K562 (cell line): Measurements from ENCODE around the gene FAM53A. TPM values are rescaled to one million over a fixed set of nuclear protein-coding genes. Genes with fewer than 3 reads are reported as not detected.

ENCODE experiments used
- ATAC-seq: fragments of 200-7000 bp; cut with Tn5 transposase; 3 replicates; pipeline ENCODE4 v1.9.1; 2020; ENCODE audit warnings: moderate library complexity
- BruUV-seq: library from RNA; stranded (reverse); fragments of 400-500 nt; replicated peaks from 2 replicates; lab custom pipeline; 2021; lab: Mats Ljungman, UMichigan
- CTCF ChIA-PET: fragments of 300-600 bp; formaldehyde crosslinking; extraction: SDS; loops from one replicate; lab custom pipeline; 2021; ENCODE audit warnings: low intra/inter-chr PET ratio; lab: Yijun Ruan, JAX
- POLR2A ChIA-PET: fragments of 300-600, 350-650 bp; sonication (Branson Sonifier 250); formaldehyde crosslinking; extraction: SDS; loops from one replicate; lab custom pipeline; 2021; ENCODE audit warnings: antibody characterized with exemption, inconsistent platforms; lab: Yijun Ruan, JAX
- DNase-seq, 4 experiments: peaks; one replicate each; pipeline versions ENCODE4 v3.0.0 to v3.0.0-alpha.2; 2011 to 2018; ENCODE audit warnings: low spot score in 3 of 4, mixed read lengths in 3 of 4; ENCODE audit errors: extremely low read depth in 1 of 4
- FAIRE-seq: peaks from 2 replicates; lab custom pipeline; 2011; peaks lifted over from hg19 to GRCh38; lab: Jason Lieb, UNC
- H2AFZ ChIP-seq: 2 replicates; pipeline ENCODE4 v1.6.0; 2011; ENCODE audit warnings: low read depth, low read length, control low read depth, inconsistent platforms
- H3K27ac ChIP-seq: fragments of 200-600 bp; 3 replicates; pipeline ENCODE4 v1.8.0; 2011; ENCODE audit warnings: low read depth, mild to moderate bottlenecking, control low read depth, inconsistent platforms, low read length, moderate library complexity, mixed read lengths; ENCODE audit errors: extremely low read depth
- H3K27me3 ChIP-seq, 2 experiments: fragments of 300-600 bp in 1 of 2; 2 replicates in 1 of 2; 3 replicates in 1 of 2; pipeline versions ENCODE4 v1.6.0 to v1.8.0; 2011; ENCODE audit warnings: inconsistent platforms in 2 of 2, low read length in 2 of 2, mild to moderate bottlenecking in 1 of 2, mixed read lengths in 1 of 2, moderate library complexity in 1 of 2; ENCODE audit not compliant: control insufficient read depth in 2 of 2, insufficient read depth in 2 of 2
- H3K36me3 ChIP-seq: fragments of 300-600 bp; 3 replicates; pipeline ENCODE4 v1.8.0; 2011; ENCODE audit warnings: mild to moderate bottlenecking, low read length, inconsistent platforms; ENCODE audit not compliant: control insufficient read depth, insufficient read depth
- H3K4me1 ChIP-seq, 2 experiments: fragments of 200-600 bp in 1 of 2; replicated peaks in 1 of 2; 2 replicates in 1 of 2; 3 replicates in 1 of 2; pipeline versions ENCODE4 v1.5.1 to v1.8.0; 2011; ENCODE audit warnings: inconsistent platforms in 2 of 2, low read length in 2 of 2, mild to moderate bottlenecking in 1 of 2, mixed read lengths in 1 of 2, moderate library complexity in 1 of 2; ENCODE audit not compliant: control insufficient read depth in 2 of 2, insufficient read depth in 2 of 2
- H3K4me2 ChIP-seq: 2 replicates; pipeline ENCODE4 v1.6.1; 2011; ENCODE audit warnings: low read length, control low read depth, inconsistent platforms, mixed read lengths; ENCODE audit not compliant: insufficient read depth
- H3K4me3 ChIP-seq: fragments of 200-600 bp; sonication (generic), shearing (Covaris generic); 2 replicates; pipeline ENCODE4 v1.5.1; 2016; ENCODE audit warnings: control low read depth, inconsistent platforms
- H3K79me2 ChIP-seq: fragments of 200-600 bp; 3 replicates; pipeline ENCODE4 v1.8.0; 2011; ENCODE audit warnings: low read length, inconsistent platforms; ENCODE audit not compliant: control insufficient read depth, insufficient read depth
- H3K9ac ChIP-seq, 2 experiments: 2 replicates each; pipeline versions ENCODE4 v1.6.0 to v1.6.1; 2011; ENCODE audit warnings: low read depth in 2 of 2, low read length in 2 of 2, control low read depth in 1 of 2, inconsistent platforms in 1 of 2, mild to moderate bottlenecking in 1 of 2, mixed read lengths in 1 of 2; ENCODE audit not compliant: insufficient read depth in 1 of 2
- H3K9me1 ChIP-seq: one replicate; pipeline ENCODE4 v1.6.0; 2011; ENCODE audit warnings: inconsistent platforms, mild to moderate bottlenecking, low read length, moderate library complexity; ENCODE audit not compliant: control insufficient read depth, insufficient read depth
- H3K9me3 ChIP-seq: replicated peaks from 2 replicates; pipeline ENCODE4 v1.5.1; 2011; ENCODE audit warnings: low read depth, low read length, inconsistent platforms; ENCODE audit not compliant: control insufficient read depth, insufficient read depth
- H4K20me1 ChIP-seq: replicated peaks from 2 replicates; pipeline ENCODE4 v1.6.1; 2011; ENCODE audit warnings: low read length, inconsistent platforms, mixed read lengths; ENCODE audit not compliant: control insufficient read depth, insufficient read depth
- CXXC5 ChIP-seq: fragments of 250-450 bp; sonication (Bioruptor Pico); IDR thresholded peaks from 2 replicates; pipeline ENCODE4 v1.8.0; 2022; ENCODE audit warnings: inconsistent platforms, mild to moderate bottlenecking, moderate library complexity
- ELF1 ChIP-seq: fragments of 200-800 bp; sonication (Bioruptor generic); IDR thresholded peaks from 2 replicates; pipeline ENCODE4 v1.6.1; 2016; ENCODE audit warnings: missing genetic modification characterization, missing compliant biosample characterization
- HDGF ChIP-seq: fragments of 450-650 bp; IDR thresholded peaks from 2 replicates; pipeline ENCODE4 v1.6.1; 2016
- IRF2 ChIP-seq: sonication (generic); formaldehyde crosslinking; IDR thresholded peaks from 2 replicates; pipeline ENCODE4 v1.8.1; 2022; ENCODE audit warnings: mild to moderate bottlenecking, missing genetic modification reagents
- MEIS2 ChIP-seq: fragments of 450-650 bp; IDR thresholded peaks from 2 replicates; pipeline ENCODE4 v1.6.1; 2014; ENCODE audit warnings: mild to moderate bottlenecking; ENCODE audit not compliant: partially characterized antibody
- SMAD4 ChIP-seq: fragments of 250-450 bp; sonication (Bioruptor Pico); conservative IDR thresholded peaks from 2 replicates; pipeline ENCODE4 v1.8.0; 2021; ENCODE audit warnings: inconsistent platforms, mild to moderate bottlenecking, moderate library complexity
- TCFL5 ChIP-seq: fragments of 250-450 bp; sonication (Bioruptor Pico); conservative IDR thresholded peaks from 2 replicates; pipeline ENCODE4 v1.6.1; 2021; ENCODE audit warnings: mild to moderate bottlenecking, moderate library complexity, matching md5 sums
- ZNF140 ChIP-seq: fragments of 250-450 bp; sonication (Bioruptor Pico); IDR thresholded peaks from 2 replicates; pipeline ENCODE4 v1.8.0; 2021; ENCODE audit warnings: moderate library complexity, mild to moderate bottlenecking, inconsistent platforms
- ZNF384 ChIP-seq: IDR thresholded peaks from 2 replicates; pipeline ENCODE4 v1.6.1; 2012; ENCODE audit warnings: low read depth, low read length, improper control_type of control experiment
- ZNF445 ChIP-seq: fragments of 250-450 bp; sonication (Bioruptor Pico); IDR thresholded peaks from 2 replicates; pipeline ENCODE4 v1.4.0; 2020; ENCODE audit warnings: low read depth, mild to moderate bottlenecking, moderate library complexity
- ZNF57 ChIP-seq: fragments of 450-650 bp; formaldehyde crosslinking; IDR thresholded peaks from 2 replicates; pipeline ENCODE4 v1.4.0; 2020; ENCODE audit warnings: mild to moderate bottlenecking, moderate library complexity
- WGBS: fragments of 100-300 bp; shearing (Covaris generic); methylation state at CpG from one replicate; pipeline ENCODE4 v1.1.6; 2016; ENCODE audit warnings: low coverage, mixed read lengths; ENCODE audit not compliant: insufficient coverage; ENCODE audit errors: missing lambda C conversion rate; 5-methylcytosine and 5-hydroxymethylcytosine counted together
- in situ Hi-C: fragments of 300-500 bp; cut with MboI; formaldehyde crosslinking; loops from 4 replicates; pipeline ENCODE4 v1.15.0; 2018; ENCODE audit warnings: inconsistent platforms, mixed read lengths
- intact Hi-C: fragments of 100-400 bp; cut with micrococcal nuclease; formaldehyde crosslinking; loops from 2 replicates; pipeline ENCODE4 v1.14.2; 2022
- polyA plus RNA-seq, 8 experiments: library from polyadenylated mRNA; depleted of rRNA in 4 of 8; stranded (reverse) in 5 of 8; unstranded in 3 of 8; fragments of >200 nt; fragmentation: Nextera tagmentation in 2 of 8; fragmentation: Illumina TruSeq in 1 of 8; extraction: Ambion mirVana in 2 of 8; extraction: Trizol in 1 of 8; gene quantifications; 2 replicates each; pipeline versions ENCODE4 v1.2.1 to v1.2.3, GENCODE V29; 2011 to 2014; ENCODE audit warnings: inconsistent platforms in 1 of 8, missing spikeins in 1 of 8
- total RNA-seq, 7 experiments: library from RNA; depleted of rRNA in 6 of 7; stranded (reverse); fragments of >200 nt in 6 of 7; fragmentation: Illumina TruSeq in 2 of 7; extraction: Trizol in 2 of 7; gene quantifications; 2 replicates each; pipeline versions ENCODE4 v1.2.1 to v1.2.3, GENCODE V29; 2011 to 2021; ENCODE audit warnings: low replicate concordance in 1 of 7
- TF ChIP-seq, protein P1 (sequence below): fragments of 200-600 bp; sonication (generic); IDR thresholded peaks from one replicate; pipeline ENCODE4 v1.6.1; 2012; ENCODE audit warnings: mild to moderate bottlenecking, low read depth, low read length, inconsistent platforms

The FAM53A gene
- total and polyA plus RNA-seq, 9 of the 15 experiments (the other 6 are each of a cell fraction or from before 2014, with no cell fraction given): 0.53 to 2.7 (median 1.4) TPM; not detected in 2

DNA sequence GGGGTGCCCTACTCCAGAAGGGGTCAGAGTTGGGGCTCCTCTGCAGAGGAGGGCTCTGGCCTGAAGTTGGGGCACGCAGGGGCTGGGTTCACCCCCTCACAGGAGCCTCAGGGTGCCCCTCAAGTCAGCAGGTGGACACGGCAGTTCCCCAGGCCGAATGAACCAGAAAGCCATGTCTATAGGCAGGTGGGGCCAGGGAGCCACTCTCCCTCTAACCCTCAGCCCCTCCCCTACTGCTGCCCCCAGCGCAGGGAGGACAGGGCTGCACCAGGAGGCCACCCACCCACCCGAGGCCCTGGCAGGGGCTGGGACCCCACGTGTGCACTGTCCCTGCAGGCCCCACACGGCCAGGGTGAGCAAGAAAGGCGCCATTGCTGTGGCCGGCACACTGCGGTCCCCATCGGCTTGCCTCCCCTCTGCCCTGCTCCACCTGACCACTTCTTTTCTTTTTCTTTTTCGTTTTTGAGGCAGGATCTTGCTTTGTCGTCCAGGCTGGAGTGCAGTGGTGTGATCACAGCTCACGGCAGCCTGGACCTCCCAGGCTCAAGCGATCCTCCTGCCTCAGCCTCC is 83.8 kb downstream of the FAM53A start:
- TF ChIP-seq ELF1 (tag): no peak
- no peak for TF ChIP-seq ZNF445 (CRISPR knock-in tag)
- TF ChIP-seq, protein P1, sequence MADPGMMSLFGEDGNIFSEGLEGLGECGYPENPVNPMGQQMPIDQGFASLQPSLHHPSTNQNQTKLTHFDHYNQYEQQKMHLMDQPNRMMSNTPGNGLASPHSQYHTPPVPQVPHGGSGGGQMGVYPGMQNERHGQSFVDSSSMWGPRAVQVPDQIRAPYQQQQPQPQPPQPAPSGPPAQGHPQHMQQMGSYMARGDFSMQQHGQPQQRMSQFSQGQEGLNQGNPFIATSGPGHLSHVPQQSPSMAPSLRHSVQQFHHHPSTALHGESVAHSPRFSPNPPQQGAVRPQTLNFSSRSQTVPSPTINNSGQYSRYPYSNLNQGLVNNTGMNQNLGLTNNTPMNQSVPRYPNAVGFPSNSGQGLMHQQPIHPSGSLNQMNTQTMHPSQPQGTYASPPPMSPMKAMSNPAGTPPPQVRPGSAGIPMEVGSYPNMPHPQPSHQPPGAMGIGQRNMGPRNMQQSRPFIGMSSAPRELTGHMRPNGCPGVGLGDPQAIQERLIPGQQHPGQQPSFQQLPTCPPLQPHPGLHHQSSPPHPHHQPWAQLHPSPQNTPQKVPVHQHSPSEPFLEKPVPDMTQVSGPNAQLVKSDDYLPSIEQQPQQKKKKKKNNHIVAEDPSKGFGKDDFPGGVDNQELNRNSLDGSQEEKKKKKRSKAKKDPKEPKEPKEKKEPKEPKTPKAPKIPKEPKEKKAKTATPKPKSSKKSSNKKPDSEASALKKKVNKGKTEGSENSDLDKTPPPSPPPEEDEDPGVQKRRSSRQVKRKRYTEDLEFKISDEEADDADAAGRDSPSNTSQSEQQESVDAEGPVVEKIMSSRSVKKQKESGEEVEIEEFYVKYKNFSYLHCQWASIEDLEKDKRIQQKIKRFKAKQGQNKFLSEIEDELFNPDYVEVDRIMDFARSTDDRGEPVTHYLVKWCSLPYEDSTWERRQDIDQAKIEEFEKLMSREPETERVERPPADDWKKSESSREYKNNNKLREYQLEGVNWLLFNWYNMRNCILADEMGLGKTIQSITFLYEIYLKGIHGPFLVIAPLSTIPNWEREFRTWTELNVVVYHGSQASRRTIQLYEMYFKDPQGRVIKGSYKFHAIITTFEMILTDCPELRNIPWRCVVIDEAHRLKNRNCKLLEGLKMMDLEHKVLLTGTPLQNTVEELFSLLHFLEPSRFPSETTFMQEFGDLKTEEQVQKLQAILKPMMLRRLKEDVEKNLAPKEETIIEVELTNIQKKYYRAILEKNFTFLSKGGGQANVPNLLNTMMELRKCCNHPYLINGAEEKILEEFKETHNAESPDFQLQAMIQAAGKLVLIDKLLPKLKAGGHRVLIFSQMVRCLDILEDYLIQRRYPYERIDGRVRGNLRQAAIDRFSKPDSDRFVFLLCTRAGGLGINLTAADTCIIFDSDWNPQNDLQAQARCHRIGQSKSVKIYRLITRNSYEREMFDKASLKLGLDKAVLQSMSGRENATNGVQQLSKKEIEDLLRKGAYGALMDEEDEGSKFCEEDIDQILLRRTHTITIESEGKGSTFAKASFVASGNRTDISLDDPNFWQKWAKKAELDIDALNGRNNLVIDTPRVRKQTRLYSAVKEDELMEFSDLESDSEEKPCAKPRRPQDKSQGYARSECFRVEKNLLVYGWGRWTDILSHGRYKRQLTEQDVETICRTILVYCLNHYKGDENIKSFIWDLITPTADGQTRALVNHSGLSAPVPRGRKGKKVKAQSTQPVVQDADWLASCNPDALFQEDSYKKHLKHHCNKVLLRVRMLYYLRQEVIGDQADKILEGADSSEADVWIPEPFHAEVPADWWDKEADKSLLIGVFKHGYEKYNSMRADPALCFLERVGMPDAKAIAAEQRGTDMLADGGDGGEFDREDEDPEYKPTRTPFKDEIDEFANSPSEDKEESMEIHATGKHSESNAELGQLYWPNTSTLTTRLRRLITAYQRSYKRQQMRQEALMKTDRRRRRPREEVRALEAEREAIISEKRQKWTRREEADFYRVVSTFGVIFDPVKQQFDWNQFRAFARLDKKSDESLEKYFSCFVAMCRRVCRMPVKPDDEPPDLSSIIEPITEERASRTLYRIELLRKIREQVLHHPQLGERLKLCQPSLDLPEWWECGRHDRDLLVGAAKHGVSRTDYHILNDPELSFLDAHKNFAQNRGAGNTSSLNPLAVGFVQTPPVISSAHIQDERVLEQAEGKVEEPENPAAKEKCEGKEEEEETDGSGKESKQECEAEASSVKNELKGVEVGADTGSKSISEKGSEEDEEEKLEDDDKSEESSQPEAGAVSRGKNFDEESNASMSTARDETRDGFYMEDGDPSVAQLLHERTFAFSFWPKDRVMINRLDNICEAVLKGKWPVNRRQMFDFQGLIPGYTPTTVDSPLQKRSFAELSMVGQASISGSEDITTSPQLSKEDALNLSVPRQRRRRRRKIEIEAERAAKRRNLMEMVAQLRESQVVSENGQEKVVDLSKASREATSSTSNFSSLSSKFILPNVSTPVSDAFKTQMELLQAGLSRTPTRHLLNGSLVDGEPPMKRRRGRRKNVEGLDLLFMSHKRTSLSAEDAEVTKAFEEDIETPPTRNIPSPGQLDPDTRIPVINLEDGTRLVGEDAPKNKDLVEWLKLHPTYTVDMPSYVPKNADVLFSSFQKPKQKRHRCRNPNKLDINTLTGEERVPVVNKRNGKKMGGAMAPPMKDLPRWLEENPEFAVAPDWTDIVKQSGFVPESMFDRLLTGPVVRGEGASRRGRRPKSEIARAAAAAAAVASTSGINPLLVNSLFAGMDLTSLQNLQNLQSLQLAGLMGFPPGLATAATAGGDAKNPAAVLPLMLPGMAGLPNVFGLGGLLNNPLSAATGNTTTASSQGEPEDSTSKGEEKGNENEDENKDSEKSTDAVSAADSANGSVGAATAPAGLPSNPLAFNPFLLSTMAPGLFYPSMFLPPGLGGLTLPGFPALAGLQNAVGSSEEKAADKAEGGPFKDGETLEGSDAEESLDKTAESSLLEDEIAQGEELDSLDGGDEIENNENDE: no peak
- TF ChIP-seq IRF2: no peak
- TF ChIP-seq ZNF57: no peak
- no peak for TF ChIP-seq ZNF384
- no peak for TF ChIP-seq CXXC5 (CRISPR knock-in tag)
- no peak for TF ChIP-seq HDGF
- no peak for TF ChIP-seq MEIS2
- no peak for TF ChIP-seq TCFL5 (CRISPR knock-in tag)
- no peak for TF ChIP-seq SMAD4 (CRISPR knock-in tag)
- TF ChIP-seq ZNF140 (CRISPR knock-in tag): no peak

More for the DNA sequence above, 83.8 kb downstream of the FAM53A start:
- H3K79me2 ChIP-seq: no peaks in the 10 kb centered on the region
- BruUV-seq: no TSS peak
- ATAC-seq (no peak), FAIRE-seq (no peak), DNase-seq (no peak)
- H3K4me3 ChIP-seq: no peak overlapping the region
- H2AFZ ChIP-seq: no peak overlapping the region
- H3K27ac ChIP-seq: no peak overlapping the region
- intact Hi-C loops: no loop called here
- no peak overlapping the region for H3K4me2 ChIP-seq
- H3K9me1 ChIP-seq: no peaks in the 10 kb centered on the region
- H3K36me3 ChIP-seq: no peaks in the 10 kb centered on the region
- CTCF ChIA-PET: no interaction called here
- POLR2A ChIA-PET: no interaction called here
- H3K9ac ChIP-seq: 0 out of 4 replicates have a peak overlapping the region, but pooled peaks of 1 of the 2 experiments have one; percentile 2
- WGBS: 2% methylated on average over 11 of the region's 15 CpGs
- in situ Hi-C loops: no loop called here
- H3K27me3 ChIP-seq: peaks cover 41 to 72% of the 10 kb centered on the region in 2 experiments
- H3K4me1 ChIP-seq: peaks cover 0 to 84% of the 10 kb centered on the region in 2 experiments; a peak in 2 of 5 replicates
- H4K20me1 ChIP-seq: peaks cover 3% of the 10 kb centered on the region; the same call in 1 of the 2 replicates
- no peaks in the 10 kb centered on the region for H3K9me3 ChIP-seq
